Activated CD4-positive, alpha-beta memory T cell treated with anti-CD3 and anti-CD28 coated beads, Interleukin-2, amount 10 ng/mL, durations not matched to agents 7 days and 5 days (primary cell): ENCODE results near the gene RPS6KA2. TPM values are rescaled to one million over a fixed set of nuclear protein-coding genes. Genes with fewer than 3 reads are reported as not detected.

Source experiments
- CTCF ChIA-PET: fragments of 350-600 bp; sonication (Branson Sonifier 250); formaldehyde crosslinking; loops from one replicate; lab custom pipeline; 2021; ENCODE audit warnings: antibody characterized with exemption, inconsistent platforms; lab: Charles Lee
- POLR2A ChIA-PET: fragments of 350-600 bp; sonication (Branson Sonifier 250); formaldehyde crosslinking; loops from one replicate; lab custom pipeline; 2021; ENCODE audit warnings: antibody characterized with exemption; lab: Charles Lee
- DNase-seq: peaks from one replicate; pipeline ENCODE4 v3.0.0-alpha.2; 2020
- H3K27ac Mint-ChIP-seq: one replicate; pipeline ENCODE4 v1.8.0; 2021; ENCODE audit warnings: mild to moderate bottlenecking, mixed read lengths
- H3K27me3 Mint-ChIP-seq: one replicate; pipeline ENCODE4 v1.8.0; 2021; ENCODE audit warnings: mixed read lengths
- H3K36me3 Mint-ChIP-seq: one replicate; pipeline ENCODE4 v1.8.0; 2021; ENCODE audit warnings: low read depth, mixed read lengths
- H3K4me1 Mint-ChIP-seq: one replicate; pipeline ENCODE4 v1.8.0; 2021; ENCODE audit warnings: mixed read lengths
- H3K4me3 Mint-ChIP-seq: one replicate; pipeline ENCODE4 v1.8.0; 2021; ENCODE audit warnings: mild to moderate bottlenecking, mixed read lengths
- H3K9me3 Mint-ChIP-seq: one replicate; pipeline ENCODE4 v1.8.0; 2021; ENCODE audit warnings: mixed read lengths
- total RNA-seq, 2 experiments: library from RNA; stranded (reverse); gene quantifications; one replicate each; pipeline ENCODE4 v1.2.3, GENCODE V29; 2021

The RPS6KA2 gene
- total RNA-seq, 2 experiments from 2014 or later, result 6.3 to 6.5 TPM

- peaks cover 21% of the 10 kb centered on the region for H3K36me3 Mint-ChIP-seq
- H3K27me3 Mint-ChIP-seq, result no peaks in the 10 kb centered on the region
- DNase-seq, result no peak
- no peak overlapping the region for H3K27ac Mint-ChIP-seq
- H3K4me1 Mint-ChIP-seq, result peaks cover 22% of the 10 kb centered on the region
- POLR2A ChIA-PET, result no interaction called here
- no peak overlapping the region for H3K4me3 Mint-ChIP-seq
- CTCF ChIA-PET, result no interaction called here
- H3K9me3 Mint-ChIP-seq, result peaks cover 10% of the 10 kb centered on the region
Measured at GRCh38 chr6:166483573-166484250, 143.3 kb downstream of the RPS6KA2 start.

- Mint-ChIP-seq H3K36me3 (peaks cover 17% of the 10 kb centered on the region), H3K27ac (no peak overlapping the region), H3K4me1 (peaks cover 15% of the 10 kb centered on the region), H3K9me3 (peaks cover 8% of the 10 kb centered on the region), H3K4me3 (no peak overlapping the region), H3K27me3 (no peaks in the 10 kb centered on the region)
- ChIA-PET CTCF (no interaction called here), POLR2A (no interaction called here)
- no peak for DNase-seq
Measured at GRCh38 chr6:166483026-166483425, 144.0 kb downstream of the RPS6KA2 start.

- DNase-seq, result no peak
- Mint-ChIP-seq H3K9me3 (no peaks in the 10 kb centered on the region), H3K4me1 (no peaks in the 10 kb centered on the region), H3K36me3 (no peaks in the 10 kb centered on the region), H3K27me3 (no peaks in the 10 kb centered on the region), H3K27ac (no peak overlapping the region), H3K4me3 (no peak overlapping the region)
- ChIA-PET POLR2A (no interaction called here), CTCF (interaction anchor here (0.6 kb wide), 1 partner anchor 10 kb away, joined by 3 read pairs; no protein-coding TSS in a partner anchor)
Measured at GRCh38 chr6:166478782-166479592, 148.1 kb downstream of the RPS6KA2 start.

- H3K4me3 Mint-ChIP-seq, result no peak overlapping the region
- H3K27ac Mint-ChIP-seq, result no peak overlapping the region
- H3K36me3 Mint-ChIP-seq, result no peaks in the 10 kb centered on the region
- no peaks in the 10 kb centered on the region for H3K27me3 Mint-ChIP-seq
- no peaks in the 10 kb centered on the region for H3K4me1 Mint-ChIP-seq
- CTCF ChIA-PET, result no interaction called here
- no peaks in the 10 kb centered on the region for H3K9me3 Mint-ChIP-seq
- DNase-seq, result no peak
- POLR2A ChIA-PET, result no interaction called here
Measured at GRCh38 chr6:166477647-166478365, 149.2 kb downstream of the RPS6KA2 start.

GRCh38 chr6:166476634-166477215, 150.3 kb downstream of the RPS6KA2 start:
- Mint-ChIP-seq H3K36me3 (no peaks in the 10 kb centered on the region), H3K4me3 (no peak overlapping the region), H3K9me3 (no peaks in the 10 kb centered on the region), H3K27ac (no peak overlapping the region), H3K4me1 (no peaks in the 10 kb centered on the region), H3K27me3 (no peaks in the 10 kb centered on the region)
- CTCF ChIA-PET, result no interaction called here
- POLR2A ChIA-PET, result no interaction called here
- DNase-seq, result no peak

GRCh38 chr6:166476061-166476591, 150.9 kb downstream of the RPS6KA2 start:
- Mint-ChIP-seq H3K36me3 (no peaks in the 10 kb centered on the region), H3K4me3 (no peak overlapping the region), H3K4me1 (no peaks in the 10 kb centered on the region), H3K9me3 (no peaks in the 10 kb centered on the region), H3K27me3 (no peaks in the 10 kb centered on the region), H3K27ac (no peak overlapping the region)
- CTCF ChIA-PET, result interaction anchor here (0.6 kb wide), 1 partner anchor 17 kb away, joined by 3 read pairs; no protein-coding TSS in a partner anchor
- DNase-seq, result no peak
- POLR2A ChIA-PET, result no interaction called here

GRCh38 chr6:166474721-166475565, 152.1 kb downstream of the RPS6KA2 start:
- POLR2A ChIA-PET, result interaction anchor here (1.5 kb wide), 1 partner anchor 14 kb away, joined by 4 read pairs; no protein-coding TSS in a partner anchor
- DNase-seq, result no peak
- CTCF ChIA-PET, result no interaction called here
- Mint-ChIP-seq H3K27ac (no peak overlapping the region), H3K4me3 (no peak overlapping the region), H3K36me3 (no peaks in the 10 kb centered on the region), H3K9me3 (no peaks in the 10 kb centered on the region), H3K4me1 (no peaks in the 10 kb centered on the region), H3K27me3 (no peaks in the 10 kb centered on the region)

- H3K4me1 Mint-ChIP-seq, result no peaks in the 10 kb centered on the region
- H3K4me3 Mint-ChIP-seq, result no peak overlapping the region
- POLR2A ChIA-PET, result interaction anchor here (1.5 kb wide), 1 partner anchor 15 kb away, joined by 4 read pairs; no protein-coding TSS in a partner anchor
- H3K36me3 Mint-ChIP-seq, result no peaks in the 10 kb centered on the region
- no peaks in the 10 kb centered on the region for H3K27me3 Mint-ChIP-seq
- CTCF ChIA-PET, result no interaction called here
- DNase-seq, result no peak
- no peak overlapping the region for H3K27ac Mint-ChIP-seq
- no peaks in the 10 kb centered on the region for H3K9me3 Mint-ChIP-seq
Measured at GRCh38 chr6:166473886-166474571, 153.0 kb downstream of the RPS6KA2 start.

- DNase-seq, result no peak
- ChIA-PET CTCF (no interaction called here), POLR2A (no interaction called here)
- Mint-ChIP-seq H3K4me3 (no peak overlapping the region), H3K36me3 (no peaks in the 10 kb centered on the region), H3K27ac (no peak overlapping the region), H3K9me3 (no peaks in the 10 kb centered on the region), H3K27me3 (no peaks in the 10 kb centered on the region), H3K4me1 (no peaks in the 10 kb centered on the region)
Measured at GRCh38 chr6:166472636-166473035, 154.4 kb downstream of the RPS6KA2 start.

- H3K4me1 Mint-ChIP-seq, result no peaks in the 10 kb centered on the region
- no peaks in the 10 kb centered on the region for H3K27me3 Mint-ChIP-seq
- H3K27ac Mint-ChIP-seq, result no peak overlapping the region
- H3K36me3 Mint-ChIP-seq, result no peaks in the 10 kb centered on the region
- POLR2A ChIA-PET, result no interaction called here
- DNase-seq, result no peak
- H3K4me3 Mint-ChIP-seq, result no peak overlapping the region
- H3K9me3 Mint-ChIP-seq, result no peaks in the 10 kb centered on the region
- CTCF ChIA-PET, result no interaction called here
Measured at GRCh38 chr6:166471797-166472260, 155.2 kb downstream of the RPS6KA2 start.

- no peak overlapping the region for H3K27ac Mint-ChIP-seq
Measured at GRCh38 chr6:166470863-166471410, 156.1 kb downstream of the RPS6KA2 start.

More at GRCh38 chr6:166470863-166471410, 156.1 kb downstream of the RPS6KA2 start:
- Mint-ChIP-seq H3K4me1 (no peaks in the 10 kb centered on the region), H3K27me3 (no peaks in the 10 kb centered on the region), H3K9me3 (no peaks in the 10 kb centered on the region), H3K36me3 (no peaks in the 10 kb centered on the region), H3K4me3 (no peak overlapping the region)
- ChIA-PET CTCF (no interaction called here), POLR2A (no interaction called here)
- DNase-seq, result no peak
